Measurements from ENCODE around the gene TMEM63C.

TMEM63C gene

GRCh38 chr14:77158175-77158881 lies 23.3 kb upstream of the TMEM63C start:
- peak; percentile 98 for ATAC-seq
- TF ChIP-seq TOX (CRISPR knock-in tag; IDR thresholded peaks at IDR 0.05; ENCODE audit: borderline replicate concordance) (no peak), ZNF8 (CRISPR knock-in tag; IDR thresholded peaks at IDR 0.05) (no peak), ZFP3 (CRISPR knock-in tag; IDR thresholded peaks at IDR 0.05) (no peak), ISL1 (CRISPR knock-in tag; IDR thresholded peaks at IDR 0.05) (no peak), ESRRG (CRISPR knock-in tag; IDR thresholded peaks at IDR 0.05) (no peak), BACH2 (CRISPR knock-in tag; IDR thresholded peaks at IDR 0.05; ENCODE audit: borderline replicate concordance) (peak; percentile 57; the same call in 1 of the 2 replicates), GLIS3 (CRISPR knock-in tag; IDR thresholded peaks at IDR 0.05) (no peak), ZFP30 (CRISPR knock-in tag; IDR thresholded peaks at IDR 0.05) (no peak), RARB (CRISPR knock-in tag; IDR thresholded peaks at IDR 0.05) (no peak), CSRNP3 (CRISPR knock-in tag; IDR thresholded peaks at IDR 0.05) (no peak), ARNTL (CRISPR knock-in tag; IDR thresholded peaks at IDR 0.05; ENCODE audit: borderline replicate concordance, low read depth) (no peak), SNAI2 (CRISPR knock-in tag; IDR thresholded peaks at IDR 0.05) (no peak), ZC3H10 (CRISPR knock-in tag; IDR thresholded peaks at IDR 0.05) (no peak), OSR1 (CRISPR knock-in tag; IDR thresholded peaks at IDR 0.05) (no peak), CREB5 (CRISPR knock-in tag; IDR thresholded peaks at IDR 0.05; ENCODE audit: low read depth) (no peak), CSDC2 (CRISPR knock-in tag; IDR thresholded peaks at IDR 0.05) (no peak), ZNF70 (CRISPR knock-in tag; IDR thresholded peaks at IDR 0.05) (peak; percentile 22; the same call in 1 of the 2 replicates), POU6F1 (CRISPR knock-in tag; IDR thresholded peaks at IDR 0.05; ENCODE audit: borderline replicate concordance, low read depth) (no peak), TCF4 (CRISPR knock-in tag; IDR thresholded peaks at IDR 0.05; ENCODE audit: borderline replicate concordance) (peak; percentile 42; the same call in 1 of the 2 replicates), ZNF565 (CRISPR knock-in tag; conservative IDR thresholded peaks at IDR 0.05; ENCODE audit: low read depth) (no peak), PPARA (CRISPR knock-in tag; IDR thresholded peaks at IDR 0.05; ENCODE audit: borderline replicate concordance) (no peak), TSHZ2 (CRISPR knock-in tag; IDR thresholded peaks at IDR 0.05) (no peak; the same call in 1 of the 2 replicates), PATZ1 (CRISPR knock-in tag; IDR thresholded peaks at IDR 0.05; ENCODE audit: borderline replicate concordance) (no peak)

GRCh38 chr14:77158882-77159255 lies 22.7 kb upstream of the TMEM63C start:
- ATAC-seq = no peak
- TF ChIP-seq SNAI2 (CRISPR knock-in tag; IDR thresholded peaks at IDR 0.05) (no peak), CREB5 (CRISPR knock-in tag; IDR thresholded peaks at IDR 0.05; ENCODE audit: low read depth) (no peak), TOX (CRISPR knock-in tag; IDR thresholded peaks at IDR 0.05; ENCODE audit: borderline replicate concordance) (no peak), PPARA (CRISPR knock-in tag; IDR thresholded peaks at IDR 0.05; ENCODE audit: borderline replicate concordance) (no peak)
